Liver (tissue), 9 donors: ENCODE results near the gene ELL. TPM values are rescaled to one million over a fixed set of nuclear protein-coding genes. Genes with fewer than 3 reads are reported as not detected.
A peak's percentile ranks its signal among the peaks of the same experiment; 100 is the strongest.

Source experiments
- DNase-seq: peaks from one replicate; pipeline ENCODE4 v3.0.0-alpha.2; 2017; ENCODE audit warnings: low spot score
- H3K27ac ChIP-seq, 2 donors: one replicate each; pipeline ENCODE4 v1.7.0; 2013; ENCODE audit warnings: inconsistent platforms in 2 of 2, low read length in 2 of 2, control low read depth in 1 of 2, low read depth in 1 of 2, mild to moderate bottlenecking in 1 of 2
- H3K27me3 ChIP-seq, 4 donors: one replicate each; pipeline versions ENCODE4 v1.6.1 to v1.7.0; 2013; ENCODE audit warnings: low read length in 3 of 4, inconsistent platforms in 1 of 4, mild to moderate bottlenecking in 1 of 4, moderate library complexity in 1 of 4; ENCODE audit not compliant: control insufficient read depth in 4 of 4, insufficient read depth in 4 of 4
- H3K36me3 ChIP-seq, 4 donors: one replicate each; pipeline versions ENCODE4 v1.6.1 to v1.7.0; 2013; ENCODE audit warnings: low read length in 3 of 4, mild to moderate bottlenecking in 3 of 4, low read depth in 1 of 4, moderate library complexity in 1 of 4; ENCODE audit not compliant: control insufficient read depth in 4 of 4, insufficient read depth in 3 of 4
- H3K4me1 ChIP-seq, 4 donors: one replicate each; pipeline versions ENCODE4 v1.6.1 to v1.7.0; 2013; ENCODE audit warnings: low read length in 3 of 4, mild to moderate bottlenecking in 3 of 4, moderate library complexity in 1 of 4; ENCODE audit not compliant: control insufficient read depth in 4 of 4, insufficient read depth in 4 of 4
- H3K4me3 ChIP-seq, 3 donors: one replicate each; pipeline versions ENCODE4 v1.6.1 to v1.7.0; 2013; ENCODE audit warnings: low read length in 3 of 3, control low read depth in 1 of 3, low read depth in 1 of 3, mild to moderate bottlenecking in 1 of 3
- H3K9ac ChIP-seq, 2 donors: one replicate each; pipeline ENCODE4 v1.7.0; 2013; ENCODE audit warnings: low read length in 2 of 2, mild to moderate bottlenecking in 2 of 2, moderate library complexity in 2 of 2, control low read depth in 1 of 2, low read depth in 1 of 2
- H3K9me3 ChIP-seq, 4 donors: one replicate each; pipeline versions ENCODE4 v1.6.1 to v1.7.0; 2013; ENCODE audit warnings: low read length in 3 of 4; ENCODE audit not compliant: control insufficient read depth in 4 of 4
- EGR1 ChIP-seq, 2 donors: IDR thresholded peaks; 2 replicates each; pipeline ENCODE4 v1.6.1; 2016 to 2018; ENCODE audit warnings: antibody characterized with exemption in 2 of 2, low read depth in 2 of 2
- FOXA1 ChIP-seq: IDR thresholded peaks from 2 replicates; pipeline ENCODE4 v1.6.1; 2016; ENCODE audit warnings: antibody characterized with exemption
- GABPA ChIP-seq, 2 donors: IDR thresholded peaks in 1 of 2; conservative IDR thresholded peaks in 1 of 2; 2 replicates each; pipeline ENCODE4 v1.6.1; 2016; ENCODE audit warnings: antibody characterized with exemption in 2 of 2, mild to moderate bottlenecking in 1 of 2, moderate library complexity in 1 of 2
- HNF4A ChIP-seq, 2 donors: conservative IDR thresholded peaks; 2 replicates each; pipeline ENCODE4 v1.6.1; 2016; ENCODE audit warnings: antibody characterized with exemption in 2 of 2, mild to moderate bottlenecking in 2 of 2
- HNF4G ChIP-seq: IDR thresholded peaks from 2 replicates; pipeline ENCODE4 v1.6.1; 2016; ENCODE audit warnings: antibody characterized with exemption
- JUND ChIP-seq, 2 donors: IDR thresholded peaks; 2 replicates each; pipeline ENCODE4 v1.6.1; 2016; ENCODE audit warnings: antibody characterized with exemption in 2 of 2
- TAF1 ChIP-seq: conservative IDR thresholded peaks from 2 replicates; pipeline ENCODE4 v1.6.1; 2016; ENCODE audit warnings: antibody characterized with exemption, mild to moderate bottlenecking
- WGBS: extraction: QIAGEN DNeasy Blood & Tissue Kit; methylation state at CpG from one replicate; pipeline ENCODE4 v1.1.7; 2013; 5-methylcytosine and 5-hydroxymethylcytosine counted together
- polyA plus RNA-seq, 2 donors: library from polyadenylated mRNA; stranded (reverse) in 1 of 2; unstranded in 1 of 2; fragments of 200-250 nt in 1 of 2; fragments of >200 nt in 1 of 2; fragmentation: Nextera tagmentation in 1 of 2; extraction: Ambion mirVana in 1 of 2; gene quantifications; one replicate each; pipeline versions ENCODE4 v1.2.1 to v1.2.3, GENCODE V29; 2013 to 2015
- total RNA-seq, 2 donors: library from RNA; depleted of rRNA; stranded (reverse); fragments of >200 nt; gene quantifications; one replicate each; pipeline ENCODE4 v1.2.3, GENCODE V29; 2014
- TF ChIP-seq, protein P1 (sequence below): fragments of 150-350 bp; IDR thresholded peaks from 2 replicates; pipeline ENCODE4 v1.5.1; 2017; ENCODE audit warnings: improper control_type of control experiment, low read depth, low read length; ENCODE audit not compliant: missing input control
- TF ChIP-seq, protein P2 (sequence below): IDR thresholded peaks from 2 replicates; pipeline ENCODE4 v1.6.1; 2016; ENCODE audit warnings: antibody characterized with exemption
- TF ChIP-seq, protein P3 (sequence below): IDR thresholded peaks from 2 replicates; pipeline ENCODE4 v1.6.1; 2016; ENCODE audit warnings: antibody characterized with exemption
- donor health status: healthy.
- donor health status: healthy.
- donor health status: healthy.
- donor health status: healthy.
- donor health status: healthy.

ELL gene
- total and polyA plus RNA-seq, 4 donors: 4.5 to 10.5 (median 6.6) TPM

DNA sequence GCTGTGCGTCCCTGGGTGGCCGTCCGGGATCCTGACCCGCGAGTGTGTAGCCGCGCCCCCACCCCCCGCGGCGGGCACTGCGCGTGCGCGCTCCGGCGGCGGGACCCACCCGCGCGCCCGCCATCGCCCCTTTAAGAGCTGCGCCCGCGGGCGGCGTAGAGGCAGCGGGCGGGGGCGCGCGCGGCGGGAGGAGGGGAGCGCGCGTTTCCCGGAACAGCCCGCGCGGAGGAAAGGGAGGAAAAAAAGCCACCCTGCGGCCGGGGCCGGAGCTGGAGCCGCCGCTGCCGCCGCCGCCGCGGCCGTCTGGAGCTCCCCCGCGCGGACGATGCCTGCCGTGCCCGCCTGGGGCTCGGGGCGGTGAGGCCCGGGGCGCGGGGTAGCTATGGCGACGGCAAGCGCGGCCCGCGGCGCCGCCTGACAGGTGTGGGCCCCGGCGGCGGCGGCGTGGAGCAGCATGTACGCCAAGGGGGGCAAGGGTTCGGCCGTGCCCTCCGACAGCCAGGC lies 102.6 kb downstream of the ELL start, which contains the start of gene SSBP4:
Gene SSBP4, plus strand, starts transcription at position 204 of the 504 bp plus-strand sequence. Its CDS starts 251 bp downstream, at position 455.
- no peak for DNase-seq
- Histone ChIP-seq H3K27me3 (no peaks in the 10 kb centered on the region), H3K4me1 (peaks cover 9 to 46% (median 26%) of the 10 kb centered on the region in 4 donors), H3K9ac (no peak within 1 kb of the TSS), H3K27ac (peak within 1 kb of the TSS; percentile 89 to 94), H3K4me3 (peak within 1 kb of the TSS; percentile 41 to 80 (median 72)), H3K9me3 (no peaks in the 10 kb centered on the region), H3K36me3 (no peaks in the 10 kb centered on the region)
- under 1% methylated on average over 80 of the region's 80 CpGs for WGBS
- TF ChIP-seq GABPA (IDR thresholded peaks at IDR 0.05 in 1 of 2, conservative IDR thresholded peaks at IDR 0.05 in 1 of 2) (no peak), EGR1 (IDR thresholded peaks at IDR 0.05; ENCODE audit: low read depth in 2 of 2) (peak in 1 of 2 donors; percentile 37)
- TF ChIP-seq, protein P1, sequence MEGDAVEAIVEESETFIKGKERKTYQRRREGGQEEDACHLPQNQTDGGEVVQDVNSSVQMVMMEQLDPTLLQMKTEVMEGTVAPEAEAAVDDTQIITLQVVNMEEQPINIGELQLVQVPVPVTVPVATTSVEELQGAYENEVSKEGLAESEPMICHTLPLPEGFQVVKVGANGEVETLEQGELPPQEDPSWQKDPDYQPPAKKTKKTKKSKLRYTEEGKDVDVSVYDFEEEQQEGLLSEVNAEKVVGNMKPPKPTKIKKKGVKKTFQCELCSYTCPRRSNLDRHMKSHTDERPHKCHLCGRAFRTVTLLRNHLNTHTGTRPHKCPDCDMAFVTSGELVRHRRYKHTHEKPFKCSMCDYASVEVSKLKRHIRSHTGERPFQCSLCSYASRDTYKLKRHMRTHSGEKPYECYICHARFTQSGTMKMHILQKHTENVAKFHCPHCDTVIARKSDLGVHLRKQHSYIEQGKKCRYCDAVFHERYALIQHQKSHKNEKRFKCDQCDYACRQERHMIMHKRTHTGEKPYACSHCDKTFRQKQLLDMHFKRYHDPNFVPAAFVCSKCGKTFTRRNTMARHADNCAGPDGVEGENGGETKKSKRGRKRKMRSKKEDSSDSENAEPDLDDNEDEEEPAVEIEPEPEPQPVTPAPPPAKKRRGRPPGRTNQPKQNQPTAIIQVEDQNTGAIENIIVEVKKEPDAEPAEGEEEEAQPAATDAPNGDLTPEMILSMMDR: peak; percentile 45

DNA sequence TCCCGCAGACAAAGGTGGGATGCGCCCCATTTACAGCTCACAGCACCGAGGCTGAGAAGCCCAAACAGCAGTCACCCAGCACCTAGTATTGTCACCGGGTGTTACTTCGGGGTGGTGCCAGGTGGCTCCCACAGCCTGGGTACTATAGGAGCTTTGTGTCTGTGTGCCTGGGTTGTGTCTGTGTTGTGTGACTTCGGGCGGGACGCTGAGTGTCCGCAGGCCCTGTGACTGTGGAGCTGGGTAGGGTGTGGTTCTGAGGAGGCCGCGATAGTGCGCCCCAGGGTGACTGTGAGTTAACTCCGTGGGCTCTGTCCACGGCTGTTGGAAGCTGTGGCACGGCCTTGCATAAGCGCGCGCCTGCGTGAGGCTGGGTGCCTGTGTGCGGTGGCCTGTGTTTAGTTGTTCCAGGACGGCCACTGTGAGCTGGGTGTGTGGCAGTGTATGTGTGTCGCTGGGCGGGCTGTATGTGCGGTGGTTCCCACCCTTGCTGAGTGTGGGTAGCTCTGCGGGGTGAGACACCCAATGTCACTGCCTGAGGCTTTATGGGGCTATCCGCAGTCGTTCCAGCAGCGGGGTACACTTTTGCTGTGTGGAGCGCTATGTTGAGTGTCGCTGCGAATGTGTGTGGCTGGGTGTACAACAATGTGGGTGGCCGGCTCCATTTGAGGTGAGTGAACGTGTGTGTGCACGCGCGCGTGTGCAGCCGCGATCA lies 103.2 kb downstream of the ELL start:
- Histone ChIP-seq H3K4me1 (peaks cover 9 to 49% (median 28%) of the 10 kb centered on the region in 4 donors), H3K27ac (peak overlapping the region; percentile 89 to 94), H3K9me3 (no peaks in the 10 kb centered on the region), H3K9ac (no peak overlapping the region), H3K36me3 (no peaks in the 10 kb centered on the region), H3K27me3 (no peaks in the 10 kb centered on the region), H3K4me3 (peak overlapping the region in 2 of 3 donors; percentile 12 to 80)
- no peak for TF ChIP-seq EGR1 (IDR thresholded peaks at IDR 0.05; ENCODE audit: low read depth in 2 of 2)
- TF ChIP-seq, protein P2, sequence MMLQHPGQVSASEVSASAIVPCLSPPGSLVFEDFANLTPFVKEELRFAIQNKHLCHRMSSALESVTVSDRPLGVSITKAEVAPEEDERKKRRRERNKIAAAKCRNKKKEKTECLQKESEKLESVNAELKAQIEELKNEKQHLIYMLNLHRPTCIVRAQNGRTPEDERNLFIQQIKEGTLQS: no peak
- TF ChIP-seq, protein P3, sequence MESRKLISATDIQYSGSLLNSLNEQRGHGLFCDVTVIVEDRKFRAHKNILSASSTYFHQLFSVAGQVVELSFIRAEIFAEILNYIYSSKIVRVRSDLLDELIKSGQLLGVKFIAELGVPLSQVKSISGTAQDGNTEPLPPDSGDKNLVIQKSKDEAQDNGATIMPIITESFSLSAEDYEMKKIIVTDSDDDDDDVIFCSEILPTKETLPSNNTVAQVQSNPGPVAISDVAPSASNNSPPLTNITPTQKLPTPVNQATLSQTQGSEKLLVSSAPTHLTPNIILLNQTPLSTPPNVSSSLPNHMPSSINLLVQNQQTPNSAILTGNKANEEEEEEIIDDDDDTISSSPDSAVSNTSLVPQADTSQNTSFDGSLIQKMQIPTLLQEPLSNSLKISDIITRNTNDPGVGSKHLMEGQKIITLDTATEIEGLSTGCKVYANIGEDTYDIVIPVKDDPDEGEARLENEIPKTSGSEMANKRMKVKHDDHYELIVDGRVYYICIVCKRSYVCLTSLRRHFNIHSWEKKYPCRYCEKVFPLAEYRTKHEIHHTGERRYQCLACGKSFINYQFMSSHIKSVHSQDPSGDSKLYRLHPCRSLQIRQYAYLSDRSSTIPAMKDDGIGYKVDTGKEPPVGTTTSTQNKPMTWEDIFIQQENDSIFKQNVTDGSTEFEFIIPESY: no peak
- TF ChIP-seq FOXA1: no peak
- TF ChIP-seq HNF4G: no peak
- TF ChIP-seq HNF4A (conservative IDR thresholded peaks at IDR 0.05): no peak
- no peak for TF ChIP-seq JUND (IDR thresholded peaks at IDR 0.05)
- TF ChIP-seq GABPA (IDR thresholded peaks at IDR 0.05 in 1 of 2, conservative IDR thresholded peaks at IDR 0.05 in 1 of 2): no peak
- no peak for TF ChIP-seq TAF1
- TF ChIP-seq, protein P1: no peak
- 11% methylated on average over 39 of the region's 39 CpGs for WGBS
- peak; percentile 75 for DNase-seq
